Measurements from ENCODE around the gene POLD1.

POLD1 gene

DNA sequence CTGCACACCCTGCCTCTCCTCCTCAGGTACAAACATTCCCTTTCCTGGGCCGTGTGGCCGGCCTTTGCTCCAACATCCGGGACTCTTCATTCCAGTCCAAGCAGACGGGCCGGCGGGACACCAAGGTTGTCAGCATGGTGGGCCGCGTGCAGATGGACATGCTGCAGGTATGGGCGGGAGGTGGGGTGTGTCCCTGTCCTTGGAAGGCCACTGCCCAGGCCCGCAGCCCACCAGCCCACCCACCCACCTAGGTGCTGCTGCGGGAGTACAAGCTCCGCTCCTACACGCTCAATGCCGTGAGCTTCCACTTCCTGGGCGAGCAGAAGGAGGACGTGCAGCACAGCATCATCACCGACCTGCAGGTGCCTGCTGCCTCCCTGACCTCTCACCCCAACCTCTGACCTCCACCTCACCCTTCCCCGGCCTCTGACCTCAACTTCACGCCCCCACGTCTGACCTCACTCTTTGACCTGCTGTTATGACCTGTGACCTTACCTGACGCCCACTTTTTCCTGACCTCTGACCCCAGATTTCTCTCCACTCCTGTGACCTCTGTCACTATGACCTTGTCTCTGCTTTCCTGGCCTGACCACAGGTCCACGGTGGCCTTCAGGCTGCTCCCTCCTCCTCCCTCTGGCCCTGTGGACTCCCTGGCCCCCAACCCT is 22.1 kb downstream of the POLD1 start:
- H2BK12ac ChIP-seq (ENCODE audit: low read length in 2 of 2) = no peak overlapping the region
- H2BK5ac ChIP-seq (ENCODE audit: low read depth, low read length, poor library complexity, severe bottlenecking) = no peak overlapping the region
- H3K9me3 ChIP-seq (ENCODE audit: control insufficient read depth, low read length) = no peaks in the 10 kb centered on the region
- H4K8ac ChIP-seq (ENCODE audit: low read length) = no peak overlapping the region
- H3K9ac ChIP-seq (ENCODE audit: low read length) = no peak overlapping the region
- no peaks in the 10 kb centered on the region for H3K27me3 ChIP-seq (ENCODE audit: control insufficient read depth in 1 of 2, insufficient read depth in 1 of 2, low read length in 2 of 2)
- H2AFZ ChIP-seq (ENCODE audit: low read depth, low read length) = no peak overlapping the region
- no peak overlapping the region for H3K14ac ChIP-seq (ENCODE audit: low read length in 2 of 2)
- H2AK5ac ChIP-seq (ENCODE audit: low read length, severe bottlenecking) = no peak overlapping the region
- H3K23ac ChIP-seq (ENCODE audit: low read length in 2 of 2) = no peak overlapping the region
- no peaks in the 10 kb centered on the region for H3K4me1 ChIP-seq (ENCODE audit: control insufficient read depth, insufficient read depth, low read depth, low read length)
- H3K4me3 ChIP-seq (ENCODE audit: insufficient read depth in 1 of 2, low read depth in 1 of 2, low read length in 2 of 2) = no peak overlapping the region
- peaks cover 8% of the 10 kb centered on the region for H3K79me1 ChIP-seq (replicated peaks; ENCODE audit: low read length, poor library complexity, severe bottlenecking)
- DNase-seq = no peak
- no peak overlapping the region for H3K18ac ChIP-seq (ENCODE audit: low read depth in 1 of 2, low read length in 2 of 2)
- no peak overlapping the region for H2BK15ac ChIP-seq (ENCODE audit: low read depth, poor library complexity, severe bottlenecking)
- no peak overlapping the region for H3K4me2 ChIP-seq (ENCODE audit: low read length, poor library complexity, severe bottlenecking)
- H3K27ac ChIP-seq (ENCODE audit: low read length, poor library complexity, severe bottlenecking) = no peak overlapping the region
- no peak overlapping the region for H4K91ac ChIP-seq (ENCODE audit: low read length)
- peaks cover 9 to 77% of the 10 kb centered on the region in 2 experiments for H3K36me3 ChIP-seq (ENCODE audit: control insufficient read depth in 1 of 2, insufficient read depth in 2 of 2, low read depth in 1 of 2, low read length in 2 of 2)
- 96% methylated on average over 22 of the region's 22 CpGs for WGBS
- no peak overlapping the region for H2BK120ac ChIP-seq (ENCODE audit: low read depth, low read length)
- H3K4ac ChIP-seq (ENCODE audit: low read depth in 1 of 2, low read length in 2 of 2) = no peak overlapping the region

DNA sequence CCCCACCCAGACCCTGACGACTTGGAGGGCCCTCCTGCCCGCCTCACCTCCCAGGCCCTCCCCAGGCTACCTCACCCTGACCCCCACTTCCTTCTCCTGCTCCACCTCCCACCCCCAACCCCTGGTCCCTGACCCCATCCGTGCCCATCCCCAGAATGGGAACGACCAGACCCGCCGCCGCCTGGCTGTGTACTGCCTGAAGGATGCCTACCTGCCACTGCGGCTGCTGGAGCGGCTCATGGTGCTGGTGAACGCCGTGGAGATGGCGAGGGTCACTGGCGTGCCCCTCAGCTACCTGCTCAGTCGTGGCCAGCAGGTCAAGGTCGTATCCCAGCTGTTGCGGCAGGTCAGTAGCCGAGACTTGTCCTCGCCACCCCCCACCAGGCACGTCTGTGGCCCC is 22.7 kb downstream of the POLD1 start:
- Histone ChIP-seq H3K14ac (ENCODE audit: low read length in 2 of 2) (no peak overlapping the region), H3K4me1 (ENCODE audit: control insufficient read depth, insufficient read depth, low read depth, low read length) (no peaks in the 10 kb centered on the region), H3K9me3 (ENCODE audit: control insufficient read depth, low read length) (no peaks in the 10 kb centered on the region), H2BK5ac (ENCODE audit: low read depth, low read length, poor library complexity, severe bottlenecking) (no peak overlapping the region), H3K27me3 (ENCODE audit: control insufficient read depth in 1 of 2, insufficient read depth in 1 of 2, low read length in 2 of 2) (no peaks in the 10 kb centered on the region), H4K8ac (ENCODE audit: low read length) (no peak overlapping the region), H3K4ac (ENCODE audit: low read depth in 1 of 2, low read length in 2 of 2) (no peak overlapping the region), H3K9ac (ENCODE audit: low read length) (no peak overlapping the region), H3K36me3 (ENCODE audit: control insufficient read depth in 1 of 2, insufficient read depth in 2 of 2, low read depth in 1 of 2, low read length in 2 of 2) (peaks cover 9 to 73% of the 10 kb centered on the region in 2 experiments), H3K4me3 (ENCODE audit: insufficient read depth in 1 of 2, low read depth in 1 of 2, low read length in 2 of 2) (no peak overlapping the region), H3K23ac (ENCODE audit: low read length in 2 of 2) (no peak overlapping the region), H3K4me2 (ENCODE audit: low read length, poor library complexity, severe bottlenecking) (no peak overlapping the region), H2BK120ac (ENCODE audit: low read depth, low read length) (no peak overlapping the region), H4K91ac (ENCODE audit: low read length) (no peak overlapping the region), H3K27ac (ENCODE audit: low read length, poor library complexity, severe bottlenecking) (no peak overlapping the region), H2AK5ac (ENCODE audit: low read length, severe bottlenecking) (no peak overlapping the region), H3K18ac (ENCODE audit: low read depth in 1 of 2, low read length in 2 of 2) (no peak overlapping the region), H2AFZ (ENCODE audit: low read depth, low read length) (no peak overlapping the region), H2BK15ac (ENCODE audit: low read depth, poor library complexity, severe bottlenecking) (no peak overlapping the region), H3K79me1 (replicated peaks; ENCODE audit: low read length, poor library complexity, severe bottlenecking) (peaks cover 4% of the 10 kb centered on the region), H2BK12ac (ENCODE audit: low read length in 2 of 2) (no peak overlapping the region)
- WGBS = 96% methylated on average over 19 of the region's 19 CpGs
- no peak for DNase-seq

DNA sequence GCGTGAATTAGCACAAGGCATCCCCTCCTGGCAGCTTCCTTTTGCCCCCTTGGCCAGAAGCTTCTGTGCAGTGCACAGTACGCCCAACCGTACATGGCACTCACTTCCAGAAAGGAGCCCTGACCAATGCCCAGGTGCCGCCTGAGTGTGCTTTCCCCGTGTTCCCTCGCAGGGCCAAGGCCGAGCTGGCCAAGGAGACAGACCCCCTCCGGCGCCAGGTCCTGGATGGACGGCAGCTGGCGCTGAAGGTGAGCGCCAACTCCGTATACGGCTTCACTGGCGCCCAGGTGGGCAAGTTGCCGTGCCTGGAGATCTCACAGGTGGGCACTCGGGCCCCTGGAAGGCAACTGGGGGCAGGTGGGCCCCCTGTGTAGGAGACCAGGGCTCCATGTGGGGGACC is 25.2 kb downstream of the POLD1 start:
- WGBS = 98% methylated on average over 17 of the region's 17 CpGs
- DNase-seq = no peak

DNA sequence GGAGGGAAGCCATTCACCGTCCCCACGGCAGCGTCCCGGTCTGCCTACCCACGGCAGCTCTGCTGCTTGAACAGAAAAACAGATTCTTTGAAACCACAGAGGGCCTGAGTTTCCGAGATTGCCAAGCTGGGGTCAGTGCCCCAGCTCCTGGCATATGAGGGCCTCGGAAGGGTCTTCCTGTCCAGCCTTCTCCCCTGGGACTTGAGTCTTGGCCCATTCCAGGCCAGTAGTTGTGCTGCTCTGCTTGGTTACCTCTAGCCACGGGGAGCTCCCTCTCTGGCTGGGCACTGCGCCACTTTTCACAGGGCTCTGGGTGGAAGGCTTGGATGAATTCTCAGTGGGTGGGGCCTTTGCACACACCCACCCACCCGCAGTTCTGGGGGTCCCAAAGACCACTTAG is 26.0 kb downstream of the POLD1 start:
- H3K27me3 ChIP-seq (ENCODE audit: control insufficient read depth in 1 of 2, insufficient read depth in 1 of 2, low read length in 2 of 2) = no peaks in the 10 kb centered on the region
- peaks cover 9 to 73% of the 10 kb centered on the region in 2 experiments for H3K36me3 ChIP-seq (ENCODE audit: control insufficient read depth in 1 of 2, insufficient read depth in 2 of 2, low read depth in 1 of 2, low read length in 2 of 2)
- peaks cover under 1% of the 10 kb centered on the region for H3K4me1 ChIP-seq (ENCODE audit: control insufficient read depth, insufficient read depth, low read depth, low read length)
- H2AK5ac ChIP-seq (ENCODE audit: low read length, severe bottlenecking) = no peak overlapping the region
- H4K91ac ChIP-seq (ENCODE audit: low read length) = no peak overlapping the region
- no peak overlapping the region for H3K27ac ChIP-seq (ENCODE audit: low read length, poor library complexity, severe bottlenecking)
- no peak overlapping the region for H3K4me3 ChIP-seq (ENCODE audit: insufficient read depth in 1 of 2, low read depth in 1 of 2, low read length in 2 of 2)
- H3K4me2 ChIP-seq (ENCODE audit: low read length, poor library complexity, severe bottlenecking) = no peak overlapping the region
- no peak for DNase-seq
- H3K9ac ChIP-seq (ENCODE audit: low read length) = no peak overlapping the region
- H3K14ac ChIP-seq (ENCODE audit: low read length in 2 of 2) = no peak overlapping the region
- 95% methylated on average over 10 of the region's 10 CpGs for WGBS
- H4K8ac ChIP-seq (ENCODE audit: low read length) = no peak overlapping the region
- H3K23ac ChIP-seq (ENCODE audit: low read length in 2 of 2) = no peak overlapping the region
- H2BK12ac ChIP-seq (ENCODE audit: low read length in 2 of 2) = no peak overlapping the region
- H2BK15ac ChIP-seq (ENCODE audit: low read depth, poor library complexity, severe bottlenecking) = no peak overlapping the region
- H2AFZ ChIP-seq (ENCODE audit: low read depth, low read length) = no peak overlapping the region
- no peak overlapping the region for H3K4ac ChIP-seq (ENCODE audit: low read depth in 1 of 2, low read length in 2 of 2)
- H2BK5ac ChIP-seq (ENCODE audit: low read depth, low read length, poor library complexity, severe bottlenecking) = no peak overlapping the region
- no peaks in the 10 kb centered on the region for H3K79me1 ChIP-seq (replicated peaks; ENCODE audit: low read length, poor library complexity, severe bottlenecking)
- H3K9me3 ChIP-seq (ENCODE audit: control insufficient read depth, low read length) = no peaks in the 10 kb centered on the region
- H3K18ac ChIP-seq (ENCODE audit: low read depth in 1 of 2, low read length in 2 of 2) = no peak overlapping the region
- H2BK120ac ChIP-seq (ENCODE audit: low read depth, low read length) = no peak overlapping the region

More for the DNA sequence above, 25.2 kb downstream of the POLD1 start:
- H3K36me3 ChIP-seq (ENCODE audit: control insufficient read depth in 1 of 2, insufficient read depth in 2 of 2, low read depth in 1 of 2, low read length in 2 of 2) = peaks cover 9 to 66% of the 10 kb centered on the region in 2 experiments
- no peak overlapping the region for H2BK12ac ChIP-seq (ENCODE audit: low read length in 2 of 2)
- no peak overlapping the region for H4K91ac ChIP-seq (ENCODE audit: low read length)
- no peaks in the 10 kb centered on the region for H3K79me1 ChIP-seq (replicated peaks; ENCODE audit: low read length, poor library complexity, severe bottlenecking)
- H2BK120ac ChIP-seq (ENCODE audit: low read depth, low read length) = no peak overlapping the region
- H3K9ac ChIP-seq (ENCODE audit: low read length) = no peak overlapping the region
- no peak overlapping the region for H2BK15ac ChIP-seq (ENCODE audit: low read depth, poor library complexity, severe bottlenecking)
- H3K4me1 ChIP-seq (ENCODE audit: control insufficient read depth, insufficient read depth, low read depth, low read length) = no peaks in the 10 kb centered on the region
- no peak overlapping the region for H3K4ac ChIP-seq (ENCODE audit: low read depth in 1 of 2, low read length in 2 of 2)
- no peak overlapping the region for H3K23ac ChIP-seq (ENCODE audit: low read length in 2 of 2)
- no peak overlapping the region for H4K8ac ChIP-seq (ENCODE audit: low read length)
- H2BK5ac ChIP-seq (ENCODE audit: low read depth, low read length, poor library complexity, severe bottlenecking) = no peak overlapping the region
- H3K14ac ChIP-seq (ENCODE audit: low read length in 2 of 2) = no peak overlapping the region
- no peak overlapping the region for H3K18ac ChIP-seq (ENCODE audit: low read depth in 1 of 2, low read length in 2 of 2)
- H3K4me3 ChIP-seq (ENCODE audit: insufficient read depth in 1 of 2, low read depth in 1 of 2, low read length in 2 of 2) = no peak overlapping the region
- no peak overlapping the region for H2AFZ ChIP-seq (ENCODE audit: low read depth, low read length)
- no peak overlapping the region for H3K27ac ChIP-seq (ENCODE audit: low read length, poor library complexity, severe bottlenecking)
- no peak overlapping the region for H3K4me2 ChIP-seq (ENCODE audit: low read length, poor library complexity, severe bottlenecking)
- H3K27me3 ChIP-seq (ENCODE audit: control insufficient read depth in 1 of 2, insufficient read depth in 1 of 2, low read length in 2 of 2) = no peaks in the 10 kb centered on the region
- H2AK5ac ChIP-seq (ENCODE audit: low read length, severe bottlenecking) = no peak overlapping the region
- H3K9me3 ChIP-seq (ENCODE audit: control insufficient read depth, low read length) = no peaks in the 10 kb centered on the region

All from mesenchymal stem cell (in vitro differentiated cells and primary cell).